Progenitor cell of endocrine pancreas (in vitro differentiated cells): ENCODE measurements around the gene TNFRSF8. TPM values are rescaled to one million over a fixed set of nuclear protein-coding genes. Genes with fewer than 3 reads are reported as not detected.
"Not testable (repeated sequence)": the region's sequence is repeated elsewhere in the genome, so short reads cannot be mapped to it uniquely, and the experiment has no call there.

Experiments
- DNase-seq: peaks from one replicate; pipeline ENCODE4 v3.0.0; 2021; ENCODE audit warnings: low spot score; ENCODE audit not compliant: unreplicated experiment
- H3K27ac Mint-ChIP-seq: 2 replicates; pipeline ENCODE4 v1.8.0; 2021; ENCODE audit warnings: mild to moderate bottlenecking, moderate library complexity, mixed read lengths
- H3K27me3 Mint-ChIP-seq: 2 replicates; pipeline ENCODE4 v1.8.0; 2021; ENCODE audit warnings: mixed read lengths
- H3K36me3 Mint-ChIP-seq: 2 replicates; pipeline ENCODE4 v1.8.0; 2022; ENCODE audit warnings: mixed read lengths; ENCODE audit not compliant: insufficient read depth
- H3K4me1 Mint-ChIP-seq: 2 replicates; pipeline ENCODE4 v1.8.0; 2021; ENCODE audit warnings: low read depth, mixed read lengths
- H3K4me3 Mint-ChIP-seq: 2 replicates; pipeline ENCODE4 v1.8.0; 2021; ENCODE audit warnings: low read depth, mild to moderate bottlenecking, moderate library complexity, mixed read lengths
- H3K9me3 Mint-ChIP-seq: 2 replicates; pipeline ENCODE4 v1.8.0; 2021; ENCODE audit warnings: low read depth, mixed read lengths
- total RNA-seq: library from RNA; stranded (reverse); gene quantifications from 2 replicates; pipeline ENCODE4 v1.2.1, GENCODE V29; 2021
- TF ChIP-seq, protein P1 (sequence below): fragments of 200-600 bp; sonication (generic); IDR thresholded peaks from one replicate; pipeline ENCODE4 v1.5.0; 2021; ENCODE audit warnings: antibody characterized with exemption, mild to moderate bottlenecking; ENCODE audit not compliant: unreplicated experiment

The TNFRSF8 gene
- total RNA-seq, 1 donor from 2014 or later, result not detected

DNA sequence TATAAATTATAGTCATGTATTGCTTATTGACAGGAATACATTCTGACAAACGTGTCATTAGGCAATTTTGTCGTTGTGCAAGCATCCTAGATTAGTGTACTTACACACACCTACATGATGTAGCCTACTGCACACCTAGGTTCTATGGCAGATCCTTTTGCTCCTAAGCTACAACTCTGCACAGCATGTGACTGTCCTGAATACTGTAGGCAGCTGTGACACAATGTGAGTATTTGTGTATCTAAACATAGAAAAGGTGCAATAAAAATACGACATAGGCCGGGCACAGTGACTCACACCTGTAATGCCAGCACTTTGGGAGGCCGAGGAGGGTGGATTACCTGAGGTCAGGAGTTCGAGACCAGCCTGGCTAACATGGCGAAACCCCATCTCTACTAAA lies 36.5 kb downstream of the TNFRSF8 start:
- no peak for DNase-seq
- no peaks in the 10 kb centered on the region for H3K36me3 Mint-ChIP-seq

DNA sequence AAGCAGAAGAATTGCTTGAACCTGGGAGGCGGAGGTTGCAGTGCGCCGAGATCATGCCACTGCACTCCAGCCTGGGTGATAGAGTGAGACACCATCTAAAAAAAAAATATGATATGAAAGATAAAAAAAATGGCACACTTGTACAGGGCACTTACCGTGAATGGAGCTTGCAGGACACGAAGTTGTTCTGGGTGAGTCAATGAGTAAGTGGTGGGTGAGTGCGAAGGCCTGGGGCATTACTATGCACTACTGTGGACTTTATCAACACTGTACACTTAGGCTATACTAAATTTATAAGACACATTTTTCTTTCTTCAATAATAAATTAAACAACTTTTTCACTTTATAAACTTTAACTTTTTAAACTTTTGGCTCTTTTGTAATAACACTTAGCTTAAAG lies 37.0 kb downstream of the TNFRSF8 start:
- H3K4me3 Mint-ChIP-seq, result no peak overlapping the region
- DNase-seq, result no peak
- TF ChIP-seq, protein P1, sequence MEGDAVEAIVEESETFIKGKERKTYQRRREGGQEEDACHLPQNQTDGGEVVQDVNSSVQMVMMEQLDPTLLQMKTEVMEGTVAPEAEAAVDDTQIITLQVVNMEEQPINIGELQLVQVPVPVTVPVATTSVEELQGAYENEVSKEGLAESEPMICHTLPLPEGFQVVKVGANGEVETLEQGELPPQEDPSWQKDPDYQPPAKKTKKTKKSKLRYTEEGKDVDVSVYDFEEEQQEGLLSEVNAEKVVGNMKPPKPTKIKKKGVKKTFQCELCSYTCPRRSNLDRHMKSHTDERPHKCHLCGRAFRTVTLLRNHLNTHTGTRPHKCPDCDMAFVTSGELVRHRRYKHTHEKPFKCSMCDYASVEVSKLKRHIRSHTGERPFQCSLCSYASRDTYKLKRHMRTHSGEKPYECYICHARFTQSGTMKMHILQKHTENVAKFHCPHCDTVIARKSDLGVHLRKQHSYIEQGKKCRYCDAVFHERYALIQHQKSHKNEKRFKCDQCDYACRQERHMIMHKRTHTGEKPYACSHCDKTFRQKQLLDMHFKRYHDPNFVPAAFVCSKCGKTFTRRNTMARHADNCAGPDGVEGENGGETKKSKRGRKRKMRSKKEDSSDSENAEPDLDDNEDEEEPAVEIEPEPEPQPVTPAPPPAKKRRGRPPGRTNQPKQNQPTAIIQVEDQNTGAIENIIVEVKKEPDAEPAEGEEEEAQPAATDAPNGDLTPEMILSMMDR, result no peak
- peaks cover 8% of the 10 kb centered on the region for H3K9me3 Mint-ChIP-seq
- no peak overlapping the region for H3K27ac Mint-ChIP-seq
- H3K36me3 Mint-ChIP-seq, result no peaks in the 10 kb centered on the region
- no peaks in the 10 kb centered on the region for H3K27me3 Mint-ChIP-seq
- no peaks in the 10 kb centered on the region for H3K4me1 Mint-ChIP-seq

More for the DNA sequence above, 36.5 kb downstream of the TNFRSF8 start:
- Mint-ChIP-seq H3K27me3 (no peaks in the 10 kb centered on the region), H3K9me3 (peaks cover 8% of the 10 kb centered on the region), H3K4me1 (no peaks in the 10 kb centered on the region), H3K27ac (no peak overlapping the region), H3K4me3 (no peak overlapping the region)
- TF ChIP-seq, protein P1, result no peak

DNA sequence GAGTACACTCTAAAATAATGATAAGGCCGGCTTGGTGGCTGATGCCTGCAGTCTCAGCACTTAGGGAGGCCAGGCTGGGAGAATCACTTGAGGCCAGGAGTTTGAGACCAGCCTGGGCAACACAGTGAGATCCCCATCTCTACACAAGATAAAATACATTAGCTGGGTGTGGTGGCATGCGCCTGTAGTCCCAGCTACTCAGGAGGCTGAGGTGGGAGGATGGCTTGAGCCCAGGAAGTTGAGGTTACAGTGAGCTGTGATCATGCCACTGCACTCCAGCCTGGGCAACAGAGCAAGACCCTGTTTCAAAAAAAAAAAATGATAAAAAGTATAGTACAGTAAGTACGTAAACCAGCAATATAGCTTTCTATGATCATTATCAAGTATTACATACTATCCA lies 38.0 kb downstream of the TNFRSF8 start:
- H3K36me3 Mint-ChIP-seq, result not testable (repeated sequence)

DNA sequence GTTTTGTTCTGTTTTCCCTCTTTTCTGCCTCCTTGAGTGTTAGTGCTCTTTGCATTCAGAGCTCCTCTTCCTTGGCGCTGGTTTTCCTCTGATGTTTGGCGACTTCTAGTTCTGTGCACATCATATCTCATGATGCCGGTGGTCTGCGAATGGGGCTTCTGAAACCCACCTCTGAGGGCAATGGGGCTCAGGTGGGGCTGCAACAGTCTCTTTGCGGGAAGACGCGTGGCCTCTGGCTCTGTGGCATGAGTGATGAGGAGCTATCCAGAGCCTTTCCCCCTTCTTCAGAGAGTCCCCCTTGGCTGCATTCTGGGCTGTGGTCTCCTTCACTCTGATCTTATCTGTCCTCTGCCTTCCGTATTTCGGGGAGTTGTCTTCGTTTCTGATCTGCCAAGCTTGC lies 39.0 kb downstream of the TNFRSF8 start:
- Mint-ChIP-seq H3K27me3 (no peaks in the 10 kb centered on the region), H3K9me3 (peaks cover 5% of the 10 kb centered on the region), H3K4me1 (no peaks in the 10 kb centered on the region), H3K27ac (no peak overlapping the region), H3K36me3 (no peaks in the 10 kb centered on the region), H3K4me3 (no peak overlapping the region)
- no peak for DNase-seq
- TF ChIP-seq, protein P1, result no peak

More for the DNA sequence above, 38.0 kb downstream of the TNFRSF8 start:
- H3K27me3 Mint-ChIP-seq, H3K27ac Mint-ChIP-seq, H3K4me1 Mint-ChIP-seq, H3K4me3 Mint-ChIP-seq, H3K9me3 Mint-ChIP-seq, DNase-seq: not testable (repeated sequence)

DNA sequence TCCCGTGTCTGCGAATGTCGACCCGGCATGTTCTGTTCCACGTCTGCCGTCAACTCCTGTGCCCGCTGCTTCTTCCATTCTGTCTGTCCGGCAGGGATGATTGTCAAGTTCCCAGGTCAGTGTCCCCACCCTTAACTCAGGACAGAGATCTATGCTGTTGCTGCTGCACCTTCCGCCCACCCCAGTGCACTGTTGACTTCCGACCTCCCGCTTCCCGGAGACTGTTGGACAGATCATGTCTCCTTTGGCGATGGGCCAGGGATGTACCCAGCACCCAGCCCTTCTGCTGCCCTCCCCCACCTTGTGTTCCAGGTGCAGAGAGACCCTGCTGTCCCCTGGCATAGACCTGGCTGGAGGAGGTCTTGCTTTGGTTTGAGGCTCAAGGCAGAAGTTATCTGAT lies 41.3 kb downstream of the TNFRSF8 start:
- Mint-ChIP-seq H3K27ac (no peak overlapping the region), H3K27me3 (no peaks in the 10 kb centered on the region), H3K36me3 (no peaks in the 10 kb centered on the region)

DNA sequence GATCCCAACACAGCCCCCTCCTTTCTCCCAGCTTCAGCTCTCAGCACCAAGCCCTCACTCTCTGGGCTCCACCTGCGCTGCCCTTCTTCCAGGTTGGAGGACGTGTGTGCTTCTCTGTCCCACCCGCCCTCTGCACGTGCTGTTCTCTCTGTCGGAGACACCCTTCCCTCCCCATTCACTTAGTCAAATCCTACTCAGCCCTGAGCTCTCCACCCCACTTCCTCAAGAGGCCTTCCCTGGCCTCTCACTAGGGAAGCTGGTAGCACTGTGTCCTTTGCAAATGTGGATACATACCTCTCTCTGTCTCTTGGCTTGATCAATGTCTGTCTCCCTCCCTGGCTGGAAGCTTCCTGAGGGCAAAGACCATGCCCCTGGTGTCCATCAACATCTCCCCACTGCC lies 43.0 kb downstream of the TNFRSF8 start:
- Mint-ChIP-seq H3K36me3 (no peaks in the 10 kb centered on the region), H3K9me3 (no peaks in the 10 kb centered on the region), H3K4me3 (no peak overlapping the region), H3K4me1 (no peaks in the 10 kb centered on the region), H3K27ac (no peak overlapping the region), H3K27me3 (no peaks in the 10 kb centered on the region)
- DNase-seq, result no peak
- TF ChIP-seq, protein P1, result no peak

More for the DNA sequence above, 41.3 kb downstream of the TNFRSF8 start:
- TF ChIP-seq, protein P1, result no peak
- Mint-ChIP-seq H3K4me1 (no peaks in the 10 kb centered on the region), H3K9me3 (no peaks in the 10 kb centered on the region), H3K4me3 (no peak overlapping the region)
- DNase-seq, result no peak
